Uterus (tissue), 4 donors: ENCODE results near the gene NSG1. TPM values are rescaled to one million over a fixed set of nuclear protein-coding genes. Genes with fewer than 3 reads are reported as not detected.

Source experiments
- DNase-seq, 2 donors: peaks; one replicate each; pipeline ENCODE4 v3.0.0-alpha.2; 2019 to 2020
- H3K27ac ChIP-seq, 2 donors: fragments of 200-600 bp; sonication (generic); 1 replicate in 1 of 2; 2 replicates in 1 of 2; pipeline ENCODE4 v1.5.1; 2016 to 2018
- H3K27me3 ChIP-seq, 2 donors: fragments of 200-600 bp; sonication (generic); one replicate each; pipeline ENCODE4 v1.5.1; 2018 to 2019; ENCODE audit warnings: control low read depth in 1 of 2
- H3K36me3 ChIP-seq, 2 donors: fragments of 200-600 bp; sonication (generic); one replicate each; pipeline ENCODE4 v1.5.1; 2019; ENCODE audit warnings: control low read depth in 1 of 2
- H3K4me1 ChIP-seq, 2 donors: fragments of 200-600 bp; sonication (generic); one replicate each; pipeline ENCODE4 v1.5.1; 2018 to 2019; ENCODE audit warnings: control low read depth in 1 of 2
- H3K4me3 ChIP-seq, 2 donors: fragments of 200-600 bp; sonication (generic); 1 replicate in 1 of 2; 2 replicates in 1 of 2; pipeline ENCODE4 v1.5.1; 2018 to 2019; ENCODE audit warnings: mild to moderate bottlenecking in 1 of 2
- H3K9me3 ChIP-seq, 2 donors: fragments of 200-600 bp; sonication (generic); one replicate each; pipeline ENCODE4 v1.5.1; 2019; ENCODE audit warnings: control low read depth in 1 of 2
- CTCF ChIP-seq, 4 experiments: fragments of 200-600 bp in 2 of 4; fragments of 450-650 bp in 2 of 4; sonication (generic) in 2 of 4; IDR thresholded peaks; one replicate each; pipeline ENCODE4 v1.5.1; 2016 to 2019; ENCODE audit warnings: antibody characterized with exemption in 4 of 4, mild to moderate bottlenecking in 2 of 4, moderate library complexity in 1 of 4
- POLR2A ChIP-seq, 2 donors: fragments of 450-650 bp; IDR thresholded peaks; one replicate each; pipeline ENCODE4 v1.6.1; 2016; ENCODE audit warnings: antibody characterized with exemption in 2 of 2, mild to moderate bottlenecking in 1 of 2, moderate library complexity in 1 of 2
- intact Hi-C: fragments of 100-400 bp; cut with DNase I; formaldehyde crosslinking; loops from one replicate; pipeline ENCODE4 v1.15.1; 2023; ENCODE audit warnings: low total_unique reads
- total RNA-seq, 4 donors: library from RNA; depleted of rRNA in 3 of 4; stranded (reverse); fragments of >200 nt in 3 of 4; gene quantifications; one replicate each; pipeline versions ENCODE4 v1.1.0 to v1.2.4, GENCODE V29; 2014 to 2023
- donor health status: DM: yes; HTN: yes; CAD: no.

Gene NSG1
- total RNA-seq, 4 donors from 2014 or later: 3.6 to 11.2 (median 3.8) TPM; not detected in 1

GRCh38 chr4:4388311-4388790 lies 1.4 kb downstream of the NSG1 start:
- H3K4me1 ChIP-seq: peaks cover 0 to 12% of the 10 kb centered on the region in 2 donors
- DNase-seq: no peak
- peak overlapping the region in 1 of 2 donors; percentile 46 for H3K4me3 ChIP-seq
- no peak overlapping the region for H3K27ac ChIP-seq
- H3K9me3 ChIP-seq: no peaks in the 10 kb centered on the region
- H3K36me3 ChIP-seq: no peaks in the 10 kb centered on the region
- peaks cover 0 to 4% of the 10 kb centered on the region in 2 donors for H3K27me3 ChIP-seq
- TF ChIP-seq POLR2A (IDR thresholded peaks at IDR 0.05) (no peak), CTCF (IDR thresholded peaks at IDR 0.05) (no peak)
- intact Hi-C loops: no loop called here

- H3K4me1 ChIP-seq: peaks cover 0 to 12% of the 10 kb centered on the region in 2 donors
- no peaks in the 10 kb centered on the region for H3K9me3 ChIP-seq
- no peak for TF ChIP-seq CTCF (IDR thresholded peaks at IDR 0.05)
- no peak for TF ChIP-seq POLR2A (IDR thresholded peaks at IDR 0.05)
- H3K27ac ChIP-seq: no peak overlapping the region
- no peak overlapping the region for H3K4me3 ChIP-seq
- no peak for DNase-seq
- intact Hi-C loops: no loop called here
- H3K27me3 ChIP-seq: peaks cover 0 to 4% of the 10 kb centered on the region in 2 donors
- no peaks in the 10 kb centered on the region for H3K36me3 ChIP-seq
These were observed 2.1 kb downstream of the NSG1 start for GRCh38 chr4:4388836-4389575.

- intact Hi-C loops: no loop called here
- Histone ChIP-seq H3K27me3 (peaks cover 0 to 4% of the 10 kb centered on the region in 2 donors), H3K4me1 (peaks cover 0 to 12% of the 10 kb centered on the region in 2 donors), H3K9me3 (no peaks in the 10 kb centered on the region), H3K27ac (no peak overlapping the region), H3K4me3 (no peak overlapping the region), H3K36me3 (no peaks in the 10 kb centered on the region)
- no peak for DNase-seq
- TF ChIP-seq POLR2A (IDR thresholded peaks at IDR 0.05) (no peak), CTCF (IDR thresholded peaks at IDR 0.05) (no peak)
These were observed 3.1 kb downstream of the NSG1 start for GRCh38 chr4:4390046-4390445.

GRCh38 chr4:4390515-4391240 lies 3.8 kb downstream of the NSG1 start:
- no peak overlapping the region for H3K4me3 ChIP-seq
- peaks cover 0 to 10% of the 10 kb centered on the region in 2 donors for H3K4me1 ChIP-seq
- intact Hi-C loops: no loop called here
- H3K36me3 ChIP-seq: no peaks in the 10 kb centered on the region
- peaks cover 0 to under 1% of the 10 kb centered on the region in 2 donors for H3K27me3 ChIP-seq
- no peak for TF ChIP-seq POLR2A (IDR thresholded peaks at IDR 0.05)
- no peak for TF ChIP-seq CTCF (IDR thresholded peaks at IDR 0.05)
- DNase-seq: no peak
- no peak overlapping the region for H3K27ac ChIP-seq
- no peaks in the 10 kb centered on the region for H3K9me3 ChIP-seq

- DNase-seq: no peak
- Histone ChIP-seq H3K27me3 (no peaks in the 10 kb centered on the region), H3K36me3 (no peaks in the 10 kb centered on the region), H3K9me3 (no peaks in the 10 kb centered on the region), H3K4me1 (no peaks in the 10 kb centered on the region), H3K4me3 (no peak overlapping the region), H3K27ac (no peak overlapping the region)
- intact Hi-C loops: no loop called here
- TF ChIP-seq POLR2A (IDR thresholded peaks at IDR 0.05) (no peak), CTCF (IDR thresholded peaks at IDR 0.05) (no peak)
These were observed 5.0 kb downstream of the NSG1 start for GRCh38 chr4:4391866-4392265.
